ENCODE results near the gene CERS6.

- TF ChIP-seq CTCF (IDR thresholded peaks at IDR 0.05) (no peak), POLR2A (IDR thresholded peaks at IDR 0.05) (no peak)
These were observed 223.0 kb downstream of the CERS6 start for GRCh38 chr2:168679081-168679480.
